AG08395 (cell line): ENCODE results near the gene SHROOM3.
"Not testable (repeated sequence)": the region's sequence is repeated elsewhere in the genome, so short reads cannot be mapped to it uniquely, and the experiment has no call there.

Source experiments
- DNase-seq: peaks from one replicate; pipeline ENCODE4 v3.0.0; 2012; ENCODE audit warnings: mixed read lengths, low spot score

Gene SHROOM3

GRCh38 chr4:76595435-76595834, 160.4 kb downstream of the SHROOM3 start:
- no peak for DNase-seq

- DNase-seq = no peak
Measured at GRCh38 chr4:76596713-76597112, 161.7 kb downstream of the SHROOM3 start.

GRCh38 chr4:76597423-76597979, 162.5 kb downstream of the SHROOM3 start:
- DNase-seq = no peak

- no peak for DNase-seq
Measured at GRCh38 chr4:76600447-76600846, 165.4 kb downstream of the SHROOM3 start.

GRCh38 chr4:76601791-76602190, 166.8 kb downstream of the SHROOM3 start:
- DNase-seq = peak; percentile 53

- peak; percentile 73 for DNase-seq
Measured at GRCh38 chr4:76605099-76605563, 170.1 kb downstream of the SHROOM3 start.

GRCh38 chr4:76606645-76607265, 171.7 kb downstream of the SHROOM3 start:
- no peak for DNase-seq

- peak; percentile 76 for DNase-seq
Measured at GRCh38 chr4:76607266-76607799, 172.3 kb downstream of the SHROOM3 start.

GRCh38 chr4:76607846-76608245, 172.8 kb downstream of the SHROOM3 start:
- no peak for DNase-seq

- DNase-seq = not testable (repeated sequence)
Measured at GRCh38 chr4:76608549-76608948, 173.5 kb downstream of the SHROOM3 start.

GRCh38 chr4:76610751-76611547, 175.9 kb downstream of the SHROOM3 start:
- DNase-seq = no peak

GRCh38 chr4:76611616-76612207, 176.7 kb downstream of the SHROOM3 start:
- DNase-seq = no peak

- DNase-seq = peak; percentile 86
Measured at GRCh38 chr4:76614589-76614988, 179.6 kb downstream of the SHROOM3 start.

GRCh38 chr4:76615999-76616398, 181.0 kb downstream of the SHROOM3 start:
- DNase-seq = no peak

GRCh38 chr4:76616526-76616925, 181.5 kb downstream of the SHROOM3 start:
- DNase-seq = no peak

- DNase-seq = no peak
Measured at GRCh38 chr4:76620723-76621468, 185.9 kb downstream of the SHROOM3 start.

- DNase-seq = no peak
Measured at GRCh38 chr4:76622126-76622525, 187.1 kb downstream of the SHROOM3 start.

- no peak for DNase-seq
Measured at GRCh38 chr4:76622717-76623116, 187.7 kb downstream of the SHROOM3 start.

- no peak for DNase-seq
Measured at GRCh38 chr4:76623217-76624045, 188.4 kb downstream of the SHROOM3 start.

GRCh38 chr4:76624241-76624681, 189.2 kb downstream of the SHROOM3 start:
- DNase-seq = peak; percentile 90
